HCT116 (cell line): ENCODE data around the gene NFKB1.

Experiments
- ELF1 ChIP-seq: IDR thresholded peaks from 2 replicates; pipeline ENCODE4 v1.6.1; 2012; ENCODE audit warnings: low read depth, borderline replicate concordance
- EZH2 ChIP-seq: fragments of 200-600 bp; sonication (generic); IDR thresholded peaks from 2 replicates; pipeline ENCODE4 v1.6.1; 2017; ENCODE audit warnings: antibody characterized with exemption, mixed run types
- FOSL1 ChIP-seq: IDR thresholded peaks from 2 replicates; pipeline ENCODE4 v1.6.1; 2012; ENCODE audit warnings: low read depth
- MAX ChIP-seq: IDR thresholded peaks from 2 replicates; pipeline ENCODE4 v1.6.1; 2012
- POLR2A ChIP-seq: IDR thresholded peaks from 2 replicates; pipeline ENCODE4 v1.7.0; 2011; ENCODE audit warnings: borderline replicate concordance; ENCODE audit not compliant: insufficient read depth, insufficient read length; ENCODE audit errors: extremely low read depth
- POLR2AphosphoS5 ChIP-seq: IDR thresholded peaks from 2 replicates; pipeline ENCODE4 v1.6.1; 2011; ENCODE audit warnings: mild to moderate bottlenecking, low read depth, low read length, moderate library complexity
- RAD21 ChIP-seq: IDR thresholded peaks from 2 replicates; pipeline ENCODE4 v1.6.1; 2012; ENCODE audit warnings: low read depth, mild to moderate bottlenecking
- TCF7L2 ChIP-seq: IDR thresholded peaks from 2 replicates; pipeline ENCODE4 v1.7.0; 2011; ENCODE audit warnings: borderline replicate concordance, inconsistent platforms; ENCODE audit not compliant: insufficient read depth, insufficient read length; ENCODE audit errors: extremely low read depth
- YY1 ChIP-seq: IDR thresholded peaks from 2 replicates; pipeline ENCODE4 v1.6.1; 2011; ENCODE audit warnings: low read length, low read depth, moderate library complexity, mild to moderate bottlenecking; ENCODE audit not compliant: insufficient replicate concordance; ENCODE audit errors: extremely low read depth
- ZFX ChIP-seq: fragments of 450-650 bp; IDR thresholded peaks from 2 replicates; pipeline ENCODE4 v1.6.1; 2017
- TF ChIP-seq, protein P1 (sequence below), 3 experiments: fragments of 200-600 bp in 1 of 3; sonication (generic) in 1 of 3; IDR thresholded peaks in 2 of 3; conservative IDR thresholded peaks in 1 of 3; 2 replicates each; pipeline ENCODE4 v1.5.1; 2012 to 2017; ENCODE audit warnings: low read depth in 2 of 3, low read length in 2 of 3, antibody characterized with exemption in 1 of 3, borderline replicate concordance in 1 of 3, control low read depth in 1 of 3, mild to moderate bottlenecking in 1 of 3, mixed read lengths in 1 of 3, mixed run types in 1 of 3, moderate library complexity in 1 of 3; ENCODE audit not compliant: insufficient read depth in 1 of 3
- TF ChIP-seq, protein P2 (sequence below): IDR thresholded peaks from 2 replicates; pipeline ENCODE4 v1.6.1; 2011; ENCODE audit warnings: mild to moderate bottlenecking, low read length, moderate library complexity; ENCODE audit not compliant: insufficient replicate concordance; ENCODE audit errors: extremely low read depth
- TF ChIP-seq, protein P3 (sequence below): IDR thresholded peaks from 2 replicates; pipeline ENCODE4 v1.6.1; 2012; ENCODE audit warnings: low read depth

GRCh38 chr4:102632241-102633065 lies 131.3 kb downstream of the NFKB1 start:
- TF ChIP-seq, protein P1, sequence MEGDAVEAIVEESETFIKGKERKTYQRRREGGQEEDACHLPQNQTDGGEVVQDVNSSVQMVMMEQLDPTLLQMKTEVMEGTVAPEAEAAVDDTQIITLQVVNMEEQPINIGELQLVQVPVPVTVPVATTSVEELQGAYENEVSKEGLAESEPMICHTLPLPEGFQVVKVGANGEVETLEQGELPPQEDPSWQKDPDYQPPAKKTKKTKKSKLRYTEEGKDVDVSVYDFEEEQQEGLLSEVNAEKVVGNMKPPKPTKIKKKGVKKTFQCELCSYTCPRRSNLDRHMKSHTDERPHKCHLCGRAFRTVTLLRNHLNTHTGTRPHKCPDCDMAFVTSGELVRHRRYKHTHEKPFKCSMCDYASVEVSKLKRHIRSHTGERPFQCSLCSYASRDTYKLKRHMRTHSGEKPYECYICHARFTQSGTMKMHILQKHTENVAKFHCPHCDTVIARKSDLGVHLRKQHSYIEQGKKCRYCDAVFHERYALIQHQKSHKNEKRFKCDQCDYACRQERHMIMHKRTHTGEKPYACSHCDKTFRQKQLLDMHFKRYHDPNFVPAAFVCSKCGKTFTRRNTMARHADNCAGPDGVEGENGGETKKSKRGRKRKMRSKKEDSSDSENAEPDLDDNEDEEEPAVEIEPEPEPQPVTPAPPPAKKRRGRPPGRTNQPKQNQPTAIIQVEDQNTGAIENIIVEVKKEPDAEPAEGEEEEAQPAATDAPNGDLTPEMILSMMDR (IDR thresholded peaks at IDR 0.05 in 2 of 3, conservative IDR thresholded peaks at IDR 0.05 in 1 of 3; ENCODE audit: borderline replicate concordance in 1 of 3, insufficient read depth in 1 of 3, low read depth in 2 of 3, low read length in 2 of 3) = no peak
- TF ChIP-seq POLR2A = no peak
- TF ChIP-seq EZH2 = no peak
- TF ChIP-seq, protein P2, sequence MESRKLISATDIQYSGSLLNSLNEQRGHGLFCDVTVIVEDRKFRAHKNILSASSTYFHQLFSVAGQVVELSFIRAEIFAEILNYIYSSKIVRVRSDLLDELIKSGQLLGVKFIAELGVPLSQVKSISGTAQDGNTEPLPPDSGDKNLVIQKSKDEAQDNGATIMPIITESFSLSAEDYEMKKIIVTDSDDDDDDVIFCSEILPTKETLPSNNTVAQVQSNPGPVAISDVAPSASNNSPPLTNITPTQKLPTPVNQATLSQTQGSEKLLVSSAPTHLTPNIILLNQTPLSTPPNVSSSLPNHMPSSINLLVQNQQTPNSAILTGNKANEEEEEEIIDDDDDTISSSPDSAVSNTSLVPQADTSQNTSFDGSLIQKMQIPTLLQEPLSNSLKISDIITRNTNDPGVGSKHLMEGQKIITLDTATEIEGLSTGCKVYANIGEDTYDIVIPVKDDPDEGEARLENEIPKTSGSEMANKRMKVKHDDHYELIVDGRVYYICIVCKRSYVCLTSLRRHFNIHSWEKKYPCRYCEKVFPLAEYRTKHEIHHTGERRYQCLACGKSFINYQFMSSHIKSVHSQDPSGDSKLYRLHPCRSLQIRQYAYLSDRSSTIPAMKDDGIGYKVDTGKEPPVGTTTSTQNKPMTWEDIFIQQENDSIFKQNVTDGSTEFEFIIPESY = no peak
- TF ChIP-seq POLR2AphosphoS5 = no peak
- no peak for TF ChIP-seq ELF1
- no peak for TF ChIP-seq RAD21
- TF ChIP-seq, protein P3, sequence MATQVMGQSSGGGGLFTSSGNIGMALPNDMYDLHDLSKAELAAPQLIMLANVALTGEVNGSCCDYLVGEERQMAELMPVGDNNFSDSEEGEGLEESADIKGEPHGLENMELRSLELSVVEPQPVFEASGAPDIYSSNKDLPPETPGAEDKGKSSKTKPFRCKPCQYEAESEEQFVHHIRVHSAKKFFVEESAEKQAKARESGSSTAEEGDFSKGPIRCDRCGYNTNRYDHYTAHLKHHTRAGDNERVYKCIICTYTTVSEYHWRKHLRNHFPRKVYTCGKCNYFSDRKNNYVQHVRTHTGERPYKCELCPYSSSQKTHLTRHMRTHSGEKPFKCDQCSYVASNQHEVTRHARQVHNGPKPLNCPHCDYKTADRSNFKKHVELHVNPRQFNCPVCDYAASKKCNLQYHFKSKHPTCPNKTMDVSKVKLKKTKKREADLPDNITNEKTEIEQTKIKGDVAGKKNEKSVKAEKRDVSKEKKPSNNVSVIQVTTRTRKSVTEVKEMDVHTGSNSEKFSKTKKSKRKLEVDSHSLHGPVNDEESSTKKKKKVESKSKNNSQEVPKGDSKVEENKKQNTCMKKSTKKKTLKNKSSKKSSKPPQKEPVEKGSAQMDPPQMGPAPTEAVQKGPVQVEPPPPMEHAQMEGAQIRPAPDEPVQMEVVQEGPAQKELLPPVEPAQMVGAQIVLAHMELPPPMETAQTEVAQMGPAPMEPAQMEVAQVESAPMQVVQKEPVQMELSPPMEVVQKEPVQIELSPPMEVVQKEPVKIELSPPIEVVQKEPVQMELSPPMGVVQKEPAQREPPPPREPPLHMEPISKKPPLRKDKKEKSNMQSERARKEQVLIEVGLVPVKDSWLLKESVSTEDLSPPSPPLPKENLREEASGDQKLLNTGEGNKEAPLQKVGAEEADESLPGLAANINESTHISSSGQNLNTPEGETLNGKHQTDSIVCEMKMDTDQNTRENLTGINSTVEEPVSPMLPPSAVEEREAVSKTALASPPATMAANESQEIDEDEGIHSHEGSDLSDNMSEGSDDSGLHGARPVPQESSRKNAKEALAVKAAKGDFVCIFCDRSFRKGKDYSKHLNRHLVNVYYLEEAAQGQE = no peak
- no peak for TF ChIP-seq FOSL1
- no peak for TF ChIP-seq TCF7L2
- no peak for TF ChIP-seq ZFX
- no peak for TF ChIP-seq YY1
- TF ChIP-seq MAX = no peak
